NCI-H69 (cell line): ENCODE results near the gene MROH2B.
A peak's percentile ranks its signal among the peaks of the same experiment; 100 is the strongest.

Experiments
- DNase-seq: peaks from one replicate; lab custom pipeline; 2025; lab: John Stamatoyannopoulos, UW

Gene MROH2B

DNA sequence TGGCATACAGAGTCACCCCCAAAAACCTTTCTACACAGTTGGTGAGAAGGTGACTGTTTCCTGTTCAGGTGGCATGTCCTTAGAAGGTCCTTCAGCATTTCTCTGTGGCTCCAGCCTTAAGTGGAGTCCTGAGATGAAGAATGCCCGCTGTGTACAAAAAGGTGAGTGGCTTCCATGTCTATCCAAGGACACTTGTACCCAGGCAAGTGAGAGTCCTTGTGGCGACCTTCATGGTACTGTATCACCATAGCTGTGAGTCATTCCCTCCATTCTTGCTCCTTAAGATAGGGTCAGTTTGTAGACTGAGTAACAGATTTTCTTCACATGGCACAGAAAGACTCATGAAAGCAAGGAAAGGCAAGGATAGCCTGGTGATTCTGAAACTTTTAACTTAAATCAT, 98.7 kb downstream of the MROH2B start:
- DNase-seq, result no peak

DNA sequence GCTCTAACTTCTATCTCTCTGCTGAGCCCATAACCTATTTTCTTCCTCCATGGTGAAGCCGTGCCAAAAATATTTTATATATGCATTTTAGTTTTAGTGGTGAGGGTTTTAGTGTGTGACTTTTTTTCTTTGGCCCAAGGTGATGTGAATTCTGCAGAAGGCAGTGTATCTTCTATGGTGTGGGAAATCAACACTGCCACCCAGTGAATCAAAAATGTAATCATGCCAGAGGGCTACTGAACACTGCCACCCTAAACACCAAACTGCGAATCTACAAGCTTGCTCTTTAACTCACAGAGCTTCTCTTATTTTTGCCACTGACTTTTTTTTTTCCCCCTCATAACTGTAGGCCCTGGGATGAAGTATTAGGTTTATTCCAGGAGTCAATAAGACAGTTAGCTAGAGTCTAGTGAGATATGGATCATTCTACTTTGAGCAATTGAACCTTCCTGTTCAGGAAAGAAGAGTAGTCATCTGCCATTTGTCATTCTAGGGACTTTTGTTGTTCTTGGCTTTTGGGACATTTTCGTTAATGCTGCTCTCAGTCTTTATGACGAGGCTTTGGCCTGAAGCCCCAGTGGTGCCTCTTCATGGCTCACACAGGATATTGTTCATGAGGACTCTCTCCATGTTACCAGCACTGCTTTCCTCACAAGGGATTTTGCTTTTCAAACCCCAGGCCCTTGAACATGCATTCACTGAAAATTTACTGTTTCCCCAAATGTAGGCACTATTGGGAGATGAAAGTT, 108.8 kb downstream of the MROH2B start:
- peak; percentile 9 for DNase-seq

DNA sequence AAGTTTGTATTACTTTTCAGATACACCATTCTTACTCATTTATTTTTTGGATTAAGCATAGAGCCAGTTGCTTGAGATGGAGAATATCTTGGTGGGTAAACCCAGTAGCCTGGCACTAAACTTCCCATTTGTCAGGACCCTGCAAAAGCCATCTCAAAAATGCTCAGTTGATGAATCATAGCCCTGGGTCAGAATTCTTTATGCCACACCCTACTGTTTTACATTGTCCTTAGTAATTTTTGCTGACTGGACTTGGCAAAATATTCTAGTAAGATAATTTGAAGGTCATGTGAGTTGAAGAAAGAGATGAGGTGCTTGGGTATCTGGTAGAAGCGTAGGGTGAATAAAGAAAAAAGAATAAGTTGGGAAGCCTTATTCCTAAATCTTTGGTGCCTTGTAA, 111.1 kb downstream of the MROH2B start:
- DNase-seq, result no peak

DNA sequence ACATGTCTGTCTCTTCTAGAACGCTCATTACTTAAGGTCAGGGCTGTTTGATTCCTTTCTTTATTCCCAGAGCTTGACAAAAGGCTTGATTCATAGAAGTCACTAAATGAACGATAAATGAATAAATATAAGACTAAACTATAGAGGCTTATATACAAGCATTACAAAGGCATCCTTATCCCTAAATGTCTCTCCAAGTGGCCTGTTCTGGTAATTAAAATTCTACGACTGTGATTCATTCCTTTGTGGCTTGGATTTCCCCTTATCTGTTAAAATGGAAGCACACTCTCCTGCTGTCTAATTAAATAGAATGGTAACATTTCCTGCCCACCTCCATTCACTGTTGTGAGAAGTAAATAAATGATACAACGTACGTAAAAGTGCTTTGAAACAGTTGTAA, 112.3 kb downstream of the MROH2B start:
- no peak for DNase-seq

DNA sequence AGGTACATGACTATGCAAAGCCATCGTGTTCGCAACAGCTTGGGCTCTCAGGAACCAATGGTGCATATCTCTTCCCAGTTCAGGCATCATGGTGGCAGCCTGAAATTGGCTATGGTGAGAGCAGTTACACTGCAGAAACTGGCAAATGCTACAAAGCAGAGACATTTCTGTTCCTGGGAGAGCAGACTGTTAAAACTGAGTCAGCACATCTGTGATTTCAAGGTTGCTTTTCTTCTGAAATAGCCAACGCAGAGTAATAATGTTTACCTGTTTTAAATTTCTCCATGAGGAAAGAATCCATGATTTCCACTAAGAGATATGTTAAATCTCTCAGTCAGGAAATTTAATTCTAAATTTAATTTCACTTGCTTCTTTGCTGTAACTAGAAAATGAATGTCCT, 114.1 kb downstream of the MROH2B start:
- DNase-seq, result no peak

DNA sequence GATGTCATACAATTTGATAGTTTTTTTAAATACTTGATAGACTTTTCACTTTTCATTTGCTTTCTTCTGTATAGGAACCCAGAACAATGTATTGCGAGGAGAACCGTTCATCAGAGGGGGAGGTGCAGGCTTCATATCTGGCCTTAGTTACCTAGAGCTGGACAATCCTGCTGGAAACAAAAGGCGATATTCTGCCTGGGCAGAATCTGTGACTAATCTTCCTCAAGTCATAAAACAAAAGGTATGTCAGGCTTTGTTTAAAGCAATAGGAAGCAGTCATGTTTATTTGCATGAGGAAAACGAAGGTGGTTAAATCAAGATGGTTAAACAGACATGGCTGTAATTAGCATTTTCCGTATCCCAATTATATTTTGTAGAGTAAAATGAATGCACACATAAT, 115.8 kb downstream of the MROH2B start:
- DNase-seq, result peak; percentile 74
